Ishikawa (cell line): Measurements from ENCODE around the gene RPL4.

Experiments
- CEBPB ChIP-seq: IDR thresholded peaks from 2 replicates; pipeline ENCODE4 v1.6.1; 2012
- CREB1 ChIP-seq: IDR thresholded peaks from 2 replicates; pipeline ENCODE4 v1.6.1; 2012; ENCODE audit warnings: low read depth
- EGR1 ChIP-seq: IDR thresholded peaks from 2 replicates; pipeline ENCODE4 v1.6.1; 2012
- EP300 ChIP-seq: IDR thresholded peaks from 2 replicates; pipeline ENCODE4 v1.6.1; 2012; ENCODE audit warnings: borderline replicate concordance
- FOXM1 ChIP-seq: IDR thresholded peaks from 2 replicates; pipeline ENCODE4 v1.6.1; 2012; ENCODE audit warnings: low read depth, borderline replicate concordance
- NFIC ChIP-seq: IDR thresholded peaks from 2 replicates; pipeline ENCODE4 v1.6.1; 2012
- RAD21 ChIP-seq: IDR thresholded peaks from 2 replicates; pipeline ENCODE4 v1.6.1; 2012; ENCODE audit warnings: low read depth
- TAF1 ChIP-seq: IDR thresholded peaks from 2 replicates; pipeline ENCODE4 v1.6.1; 2012; ENCODE audit warnings: low read depth, mild to moderate bottlenecking
- TCF12 ChIP-seq: IDR thresholded peaks from 2 replicates; pipeline ENCODE4 v1.6.1; 2012; ENCODE audit warnings: low read depth
- TEAD4 ChIP-seq: IDR thresholded peaks from 2 replicates; pipeline ENCODE4 v1.6.1; 2012
- YY1 ChIP-seq: IDR thresholded peaks from 2 replicates; pipeline ENCODE4 v1.6.1; 2012; ENCODE audit warnings: low read depth
- ZBTB7A ChIP-seq: IDR thresholded peaks from 2 replicates; pipeline ENCODE4 v1.6.1; 2012; ENCODE audit warnings: low read depth
- TF ChIP-seq, protein P1 (sequence below): IDR thresholded peaks from 2 replicates; pipeline ENCODE4 v1.6.1; 2012
- TF ChIP-seq, protein P2 (sequence below): IDR thresholded peaks from 2 replicates; pipeline ENCODE4 v1.6.1; 2012
- TF ChIP-seq, protein P3 (sequence below): IDR thresholded peaks from 2 replicates; pipeline ENCODE4 v1.6.1; 2012; ENCODE audit warnings: low read depth, mild to moderate bottlenecking

The RPL4 gene

DNA sequence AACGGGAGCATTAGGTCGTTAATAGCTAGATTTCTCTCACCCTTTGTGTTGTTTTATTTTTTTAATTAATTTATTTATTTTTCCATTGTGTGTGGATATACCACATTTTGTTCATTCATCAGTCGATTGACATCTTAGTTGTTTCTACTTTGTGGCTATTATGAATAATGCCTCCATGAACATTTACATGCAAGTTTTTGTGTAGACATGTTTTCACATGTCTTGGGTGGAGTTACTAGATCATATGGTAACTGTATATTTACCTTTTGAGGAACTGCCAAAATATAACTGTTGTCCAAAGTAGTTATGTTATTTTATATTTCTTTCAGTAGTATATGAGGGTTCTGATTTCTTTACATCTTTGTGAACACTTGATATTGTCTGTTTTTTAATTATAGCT lies 19.3 kb upstream of the RPL4 start:
- TF ChIP-seq FOXM1 (no peak), TAF1 (no peak), YY1 (no peak), NFIC (no peak), TEAD4 (no peak), TCF12 (no peak), EP300 (no peak), CEBPB (no peak)
- TF ChIP-seq, protein P1, sequence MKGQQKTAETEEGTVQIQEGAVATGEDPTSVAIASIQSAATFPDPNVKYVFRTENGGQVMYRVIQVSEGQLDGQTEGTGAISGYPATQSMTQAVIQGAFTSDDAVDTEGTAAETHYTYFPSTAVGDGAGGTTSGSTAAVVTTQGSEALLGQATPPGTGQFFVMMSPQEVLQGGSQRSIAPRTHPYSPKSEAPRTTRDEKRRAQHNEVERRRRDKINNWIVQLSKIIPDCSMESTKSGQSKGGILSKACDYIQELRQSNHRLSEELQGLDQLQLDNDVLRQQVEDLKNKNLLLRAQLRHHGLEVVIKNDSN = no peak

DNA sequence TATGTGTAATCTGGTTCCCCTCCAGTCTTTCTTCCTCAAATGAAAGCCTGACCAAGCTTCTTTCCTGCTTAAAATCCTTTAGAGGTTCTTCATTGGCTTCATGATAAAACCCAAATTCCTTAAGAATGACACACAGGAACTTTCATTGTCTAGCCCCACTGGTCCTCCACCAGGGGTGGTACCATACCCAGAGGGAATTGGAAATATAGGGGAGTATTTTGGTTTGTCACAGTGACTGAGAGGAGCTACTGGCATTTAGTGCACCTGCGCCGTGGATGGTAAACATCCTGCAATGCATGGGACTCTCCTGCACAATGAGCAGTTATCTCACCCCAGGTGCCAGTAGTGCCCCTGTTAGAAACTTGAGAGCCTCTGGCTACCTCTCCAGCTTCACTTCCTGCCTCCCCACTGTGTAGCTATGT lies 11.3 kb upstream of the RPL4 start:
- TF ChIP-seq NFIC = 0 out of 2 replicates have a peak, but pooled peaks have one; percentile 7
- TF ChIP-seq CREB1 = no peak
- TF ChIP-seq TEAD4 = peak; percentile 48; the same call in 1 of the 2 replicates
- TF ChIP-seq TCF12 = peak; percentile 85
- TF ChIP-seq RAD21 = 0 out of 2 replicates have a peak, but pooled peaks have one; percentile 2
- TF ChIP-seq FOXM1 = peak; percentile 23; the same call in 1 of the 2 replicates
- TF ChIP-seq EGR1 = no peak
- TF ChIP-seq, protein P1 = no peak
- TF ChIP-seq CEBPB = no peak
- no peak for TF ChIP-seq TAF1
- no peak for TF ChIP-seq YY1
- TF ChIP-seq EP300 = peak; percentile 40

DNA sequence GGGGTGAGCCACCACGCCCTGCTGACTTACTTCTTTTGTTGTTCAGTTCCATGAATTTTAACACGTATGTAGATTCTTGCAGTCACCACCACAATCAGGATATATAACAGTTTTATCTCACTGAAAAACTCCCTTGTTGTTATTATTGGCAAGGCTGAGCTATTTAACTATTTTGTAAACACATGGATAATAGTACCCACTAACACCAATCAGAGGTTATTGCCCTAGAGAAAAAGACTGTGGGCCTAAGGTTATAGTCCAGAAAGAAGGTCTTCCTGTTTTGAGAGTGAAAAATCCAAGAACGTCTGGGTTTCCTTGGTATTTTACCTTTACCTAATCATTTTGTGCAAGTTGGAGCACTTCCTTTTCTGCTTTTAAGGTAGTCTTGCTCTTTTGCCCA lies 9.9 kb upstream of the RPL4 start:
- TF ChIP-seq NFIC (no peak), YY1 (no peak), TEAD4 (no peak), TAF1 (no peak), FOXM1 (no peak), CEBPB (no peak), RAD21 (no peak), EP300 (no peak), ZBTB7A (no peak)
- TF ChIP-seq, protein P2, sequence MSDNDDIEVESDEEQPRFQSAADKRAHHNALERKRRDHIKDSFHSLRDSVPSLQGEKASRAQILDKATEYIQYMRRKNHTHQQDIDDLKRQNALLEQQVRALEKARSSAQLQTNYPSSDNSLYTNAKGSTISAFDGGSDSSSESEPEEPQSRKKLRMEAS = no peak
- TF ChIP-seq, protein P3, sequence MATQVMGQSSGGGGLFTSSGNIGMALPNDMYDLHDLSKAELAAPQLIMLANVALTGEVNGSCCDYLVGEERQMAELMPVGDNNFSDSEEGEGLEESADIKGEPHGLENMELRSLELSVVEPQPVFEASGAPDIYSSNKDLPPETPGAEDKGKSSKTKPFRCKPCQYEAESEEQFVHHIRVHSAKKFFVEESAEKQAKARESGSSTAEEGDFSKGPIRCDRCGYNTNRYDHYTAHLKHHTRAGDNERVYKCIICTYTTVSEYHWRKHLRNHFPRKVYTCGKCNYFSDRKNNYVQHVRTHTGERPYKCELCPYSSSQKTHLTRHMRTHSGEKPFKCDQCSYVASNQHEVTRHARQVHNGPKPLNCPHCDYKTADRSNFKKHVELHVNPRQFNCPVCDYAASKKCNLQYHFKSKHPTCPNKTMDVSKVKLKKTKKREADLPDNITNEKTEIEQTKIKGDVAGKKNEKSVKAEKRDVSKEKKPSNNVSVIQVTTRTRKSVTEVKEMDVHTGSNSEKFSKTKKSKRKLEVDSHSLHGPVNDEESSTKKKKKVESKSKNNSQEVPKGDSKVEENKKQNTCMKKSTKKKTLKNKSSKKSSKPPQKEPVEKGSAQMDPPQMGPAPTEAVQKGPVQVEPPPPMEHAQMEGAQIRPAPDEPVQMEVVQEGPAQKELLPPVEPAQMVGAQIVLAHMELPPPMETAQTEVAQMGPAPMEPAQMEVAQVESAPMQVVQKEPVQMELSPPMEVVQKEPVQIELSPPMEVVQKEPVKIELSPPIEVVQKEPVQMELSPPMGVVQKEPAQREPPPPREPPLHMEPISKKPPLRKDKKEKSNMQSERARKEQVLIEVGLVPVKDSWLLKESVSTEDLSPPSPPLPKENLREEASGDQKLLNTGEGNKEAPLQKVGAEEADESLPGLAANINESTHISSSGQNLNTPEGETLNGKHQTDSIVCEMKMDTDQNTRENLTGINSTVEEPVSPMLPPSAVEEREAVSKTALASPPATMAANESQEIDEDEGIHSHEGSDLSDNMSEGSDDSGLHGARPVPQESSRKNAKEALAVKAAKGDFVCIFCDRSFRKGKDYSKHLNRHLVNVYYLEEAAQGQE = no peak

DNA sequence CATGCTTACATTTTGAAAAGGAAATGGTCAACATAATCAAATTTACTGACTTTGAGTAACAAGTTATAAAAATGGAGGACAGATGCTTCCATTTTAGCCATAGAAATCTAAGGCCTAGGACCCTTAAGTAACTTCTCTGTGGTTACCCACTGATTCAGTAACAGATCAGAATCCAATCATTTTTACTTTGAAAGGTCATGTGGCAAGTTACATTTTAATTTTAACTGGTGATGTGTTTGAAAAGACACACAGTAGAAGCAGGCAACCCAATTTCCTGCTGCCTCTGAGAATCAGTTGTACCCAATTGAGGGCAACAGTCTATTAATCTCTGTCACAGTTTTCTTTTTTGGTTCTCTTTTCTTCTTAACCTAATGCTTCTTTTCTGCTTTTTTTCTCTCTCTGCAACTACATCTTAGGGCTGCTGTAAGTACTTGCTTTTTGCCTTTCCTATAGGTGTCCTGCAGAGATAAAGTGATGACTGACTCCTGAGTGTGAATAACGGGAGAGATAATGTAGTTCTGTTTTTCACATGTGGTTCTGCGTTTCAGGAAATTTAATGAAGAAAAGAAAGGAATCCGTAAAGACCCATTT lies 3.7 kb upstream of the RPL4 start:
- TF ChIP-seq TEAD4 (no peak), TAF1 (no peak), TCF12 (no peak)
- TF ChIP-seq, protein P3 = no peak
- TF ChIP-seq, protein P1 = no peak

DNA sequence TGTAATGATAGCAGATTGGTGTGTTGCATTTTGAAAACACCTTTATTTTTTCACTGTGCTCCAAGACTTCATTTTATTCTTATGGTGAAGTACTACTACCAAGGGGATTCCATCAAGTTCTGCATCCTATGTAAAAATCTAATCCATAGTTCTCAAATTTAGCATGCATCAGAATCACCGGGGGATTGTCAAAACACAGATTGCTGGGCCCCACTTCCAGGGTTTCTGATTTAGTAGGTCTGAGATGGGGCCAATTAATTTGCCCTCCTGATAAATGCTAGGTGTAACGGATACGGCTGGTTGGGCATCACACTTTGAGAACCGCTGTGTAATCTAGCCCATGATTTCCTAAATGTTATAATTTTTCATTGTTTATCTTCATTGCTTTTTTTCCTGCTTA lies 1.2 kb upstream of the RPL4 start:
- TF ChIP-seq, protein P1 = no peak
- no peak for TF ChIP-seq EP300
- no peak for TF ChIP-seq TEAD4
- no peak for TF ChIP-seq RAD21
- no peak for TF ChIP-seq CREB1

DNA sequence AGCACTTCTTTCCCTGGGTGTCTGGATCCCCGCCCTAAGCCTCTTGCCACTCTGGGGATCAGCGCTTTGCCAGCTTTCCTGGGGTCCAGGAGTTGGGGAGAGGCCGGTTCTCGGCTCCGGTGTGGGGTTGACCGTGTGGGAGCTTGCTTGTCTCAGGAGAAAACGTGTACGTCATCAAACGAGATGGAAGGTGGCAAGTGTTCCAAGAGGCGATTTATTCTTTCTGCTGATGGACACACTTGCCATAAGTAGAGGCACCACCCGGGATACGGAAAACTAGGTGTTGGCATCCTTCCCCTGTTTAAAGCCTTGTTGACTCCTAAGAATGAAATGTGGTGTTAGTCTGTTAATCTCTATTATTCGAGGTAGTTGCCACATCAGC lies 766 bp upstream of the RPL4 start:
- TF ChIP-seq CEBPB = no peak
- TF ChIP-seq NFIC = no peak
- TF ChIP-seq YY1 = no peak
- TF ChIP-seq TAF1 = no peak
- no peak for TF ChIP-seq RAD21
- TF ChIP-seq, protein P3 = no peak
- TF ChIP-seq, protein P1 = no peak
- TF ChIP-seq EP300 = no peak
- TF ChIP-seq CREB1 = no peak
- TF ChIP-seq EGR1 = no peak
- no peak for TF ChIP-seq TCF12
- no peak for TF ChIP-seq ZBTB7A
- TF ChIP-seq TEAD4 = no peak
- TF ChIP-seq, protein P2 = no peak
- no peak for TF ChIP-seq FOXM1
